T-helper 17 cell (primary cell): ENCODE data around the gene IDUA. TPM values are rescaled to one million over a fixed set of nuclear protein-coding genes. Genes with fewer than 3 reads are reported as not detected.
A peak's percentile ranks its signal among the peaks of the same experiment; 100 is the strongest.

Source experiments
- ATAC-seq: fragments of 150-1000 bp; cut with Tn5 transposase; 2 replicates; pipeline ENCODE4 v1.10.0; 2021; ENCODE audit warnings: mild to moderate bottlenecking, moderate library complexity
- DNase-seq, 3 donors: peaks; one replicate each; pipeline versions ENCODE4 v3.0.0 to v3.0.0-alpha.2; 2020 to 2021
- H3K9me3 ChIP-seq: one replicate; pipeline ENCODE4 v1.7.0; 2013; ENCODE audit warnings: low read length, mild to moderate bottlenecking; ENCODE audit not compliant: control insufficient read depth, poor library complexity, severe bottlenecking
- H3K27ac Mint-ChIP-seq: one replicate; pipeline ENCODE4 v1.8.0; 2022; ENCODE audit warnings: mild to moderate bottlenecking, moderate library complexity, mixed read lengths
- H3K27me3 Mint-ChIP-seq: one replicate; pipeline ENCODE4 v1.8.0; 2022; ENCODE audit warnings: mixed read lengths
- H3K36me3 Mint-ChIP-seq: one replicate; pipeline ENCODE4 v1.8.0; 2022; ENCODE audit warnings: low read depth, mixed read lengths
- H3K4me1 Mint-ChIP-seq: one replicate; pipeline ENCODE4 v1.8.0; 2022; ENCODE audit warnings: mild to moderate bottlenecking, mixed read lengths
- H3K4me3 Mint-ChIP-seq: one replicate; pipeline ENCODE4 v1.8.0; 2022; ENCODE audit warnings: mild to moderate bottlenecking, moderate library complexity, mixed read lengths
- total RNA-seq, 4 donors: library from RNA in 2 of 4; stranded (reverse) in 2 of 4; gene quantifications; one replicate each; pipeline ENCODE4 v1.2.3 and lab custom pipeline; 2022 to 2026

The IDUA gene
- total RNA-seq, 2 donors from 2014 or later: 56.9 to 58.6 TPM

DNA sequence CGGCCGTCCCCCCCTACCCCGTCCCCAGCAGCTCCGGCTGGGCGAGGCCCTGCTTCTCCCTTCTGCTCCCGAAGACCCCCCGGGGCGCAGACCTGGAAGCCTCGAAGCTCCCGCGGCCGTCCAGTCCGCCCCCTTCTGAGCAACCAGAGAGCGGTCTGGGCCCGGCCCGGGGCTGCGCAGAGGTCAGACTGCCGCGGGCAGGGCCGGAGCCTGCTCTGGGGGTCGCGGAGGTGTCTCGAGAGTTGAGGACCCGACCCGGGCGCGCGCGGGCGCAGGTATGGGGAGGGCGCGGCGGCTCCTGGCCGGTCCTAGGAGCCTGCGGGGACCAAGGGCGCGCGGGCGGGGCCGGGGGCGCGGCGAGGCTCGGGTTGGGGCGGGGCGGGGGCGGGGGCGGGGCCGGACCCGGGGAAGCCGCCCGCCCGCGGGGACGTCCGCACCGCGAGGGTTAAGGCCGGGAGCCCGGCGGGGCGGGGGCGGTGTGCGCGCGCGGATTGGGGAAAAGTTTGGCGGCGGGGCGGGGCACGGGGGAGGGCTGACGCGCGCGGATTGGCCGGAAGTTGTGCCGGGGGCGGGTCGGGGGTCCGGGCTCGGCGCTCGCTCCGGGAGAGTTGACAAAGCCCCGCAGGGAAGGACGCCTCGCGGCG, 24.3 kb downstream of the IDUA start, which contains the start of gene FGFRL1:
Gene FGFRL1, plus strand, starts transcription at position 605 of the 644 bp plus-strand sequence. CDS start 860 bp downstream, outside the sequence.
- DNase-seq (peak; percentile 90 to 94 (median 90)), ATAC-seq (peak; percentile 74)
- H3K9me3 ChIP-seq: no peaks in the 10 kb centered on the region
- Mint-ChIP-seq H3K4me1 (peaks cover 8% of the 10 kb centered on the region), H3K4me3 (peak within 1 kb of the TSS; percentile 96), H3K27ac (peak within 1 kb of the TSS; percentile 86), H3K27me3 (peaks cover 22% of the 10 kb centered on the region), H3K36me3 (peaks cover 2% of the 10 kb centered on the region)

DNA sequence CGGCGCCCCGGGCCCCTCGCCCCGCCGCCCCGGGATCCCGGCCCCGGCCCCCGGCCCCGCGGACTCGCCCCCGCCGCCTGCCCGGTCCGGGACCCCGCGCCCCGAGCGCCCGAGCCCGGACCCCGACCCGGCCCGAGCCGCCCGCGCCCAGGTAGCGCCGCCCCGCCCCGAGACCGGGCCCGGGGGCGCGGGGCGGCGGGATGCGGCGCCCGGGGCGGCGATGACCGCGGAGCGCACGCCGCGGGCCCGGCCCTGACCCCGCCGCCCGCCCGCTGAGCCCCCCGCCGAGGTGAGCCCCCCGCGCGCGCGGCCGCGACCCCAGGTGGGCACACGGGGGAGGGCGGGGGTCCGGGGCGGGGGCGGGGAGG, 24.8 kb downstream of the IDUA start:
- Mint-ChIP-seq H3K27me3 (peaks cover 19% of the 10 kb centered on the region), H3K4me3 (peak overlapping the region; percentile 96), H3K36me3 (no peaks in the 10 kb centered on the region), H3K4me1 (peaks cover 10% of the 10 kb centered on the region), H3K27ac (no peak overlapping the region)
- no peak for ATAC-seq
- no peak for DNase-seq
- H3K9me3 ChIP-seq: no peaks in the 10 kb centered on the region

DNA sequence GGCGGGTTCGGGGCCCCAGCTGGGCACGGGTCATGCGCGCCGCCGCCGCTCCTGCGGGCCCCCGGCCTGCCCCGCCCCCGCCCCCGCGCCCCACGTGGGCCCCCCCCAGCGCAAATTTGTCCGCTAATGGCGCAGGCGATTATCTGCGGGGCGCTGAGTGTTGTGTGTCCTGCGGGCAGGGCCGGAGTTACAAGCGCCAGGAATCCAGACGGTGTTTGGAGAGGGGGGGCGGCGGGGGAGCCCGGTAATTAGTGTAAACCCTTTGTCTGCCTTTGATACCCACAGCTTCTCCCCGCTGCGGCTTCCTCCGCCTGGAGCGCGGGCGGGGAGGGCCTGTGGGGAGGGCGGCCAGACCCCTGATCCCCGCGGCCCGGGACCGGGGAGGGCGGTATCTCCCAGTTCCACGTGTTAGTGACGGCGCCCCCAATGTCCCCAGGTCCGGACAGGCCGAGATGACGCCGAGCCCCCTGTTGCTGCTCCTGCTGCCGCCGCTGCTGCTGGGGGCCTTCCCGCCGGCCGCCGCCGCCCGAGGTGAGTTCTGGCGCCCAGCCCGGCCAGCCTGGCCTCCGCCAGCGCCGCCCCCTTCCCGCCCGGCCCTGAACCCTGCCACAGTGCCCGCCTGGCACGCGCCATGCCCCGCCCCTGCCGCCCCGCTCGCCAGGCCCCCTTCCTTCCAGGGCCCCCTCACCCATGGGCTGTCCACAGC, 25.3 kb downstream of the IDUA start:
- DNase-seq: peak in 2 of 3 donors; percentile 26 to 29
- Mint-ChIP-seq H3K4me1 (peaks cover 10% of the 10 kb centered on the region), H3K36me3 (no peaks in the 10 kb centered on the region), H3K27ac (no peak overlapping the region), H3K4me3 (peak overlapping the region; percentile 77), H3K27me3 (peaks cover 16% of the 10 kb centered on the region)
- no peaks in the 10 kb centered on the region for H3K9me3 ChIP-seq
- no peak for ATAC-seq

DNA sequence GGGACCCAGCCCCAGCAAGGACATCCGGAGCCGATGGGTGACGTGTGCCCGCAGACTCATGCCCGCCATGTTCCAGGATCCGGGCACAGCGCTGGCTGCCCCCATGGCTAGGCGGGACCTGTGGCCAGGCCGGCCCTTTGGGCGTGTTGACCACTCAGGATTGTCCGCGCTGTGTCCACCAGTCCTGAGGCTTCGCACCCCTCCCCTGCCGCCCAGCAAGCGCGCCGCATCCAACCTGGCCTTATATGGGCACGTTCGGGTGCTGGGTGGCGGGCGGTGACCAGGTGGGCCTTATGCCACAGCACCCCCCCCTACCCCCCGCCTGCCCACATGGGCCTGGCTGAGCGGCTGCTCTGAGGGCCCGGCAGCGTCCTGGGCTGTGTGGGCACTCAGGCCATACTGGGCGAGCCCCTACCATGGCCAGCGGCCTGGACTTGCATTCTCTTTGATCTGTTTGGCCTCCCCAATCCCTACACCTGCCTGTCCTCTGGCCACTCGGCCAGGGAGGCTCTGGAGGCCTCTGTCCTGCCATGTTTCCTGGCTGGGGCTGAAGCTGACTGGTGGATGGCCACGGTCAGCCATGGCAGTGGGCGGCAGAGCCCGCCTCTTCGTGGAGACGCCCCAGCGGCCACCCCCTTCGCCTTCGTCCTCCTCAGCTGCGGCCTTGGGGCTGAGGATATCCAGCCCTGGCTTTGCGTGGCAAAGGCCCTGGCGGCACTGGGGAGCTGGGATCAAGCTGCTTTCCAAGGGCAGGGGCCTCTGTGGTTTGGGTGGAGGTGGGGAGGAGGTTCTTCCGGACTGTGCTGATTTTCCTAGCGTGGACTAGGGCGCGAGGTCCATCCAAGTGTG, 26.6 kb downstream of the IDUA start:
- peak overlapping the region; percentile 33 for H3K4me3 Mint-ChIP-seq
- ATAC-seq: no peak
- no peaks in the 10 kb centered on the region for H3K36me3 Mint-ChIP-seq
- H3K27ac Mint-ChIP-seq: no peak overlapping the region
- peaks cover 5% of the 10 kb centered on the region for H3K27me3 Mint-ChIP-seq
- DNase-seq: no peak
- no peaks in the 10 kb centered on the region for H3K9me3 ChIP-seq
- peaks cover 13% of the 10 kb centered on the region for H3K4me1 Mint-ChIP-seq

DNA sequence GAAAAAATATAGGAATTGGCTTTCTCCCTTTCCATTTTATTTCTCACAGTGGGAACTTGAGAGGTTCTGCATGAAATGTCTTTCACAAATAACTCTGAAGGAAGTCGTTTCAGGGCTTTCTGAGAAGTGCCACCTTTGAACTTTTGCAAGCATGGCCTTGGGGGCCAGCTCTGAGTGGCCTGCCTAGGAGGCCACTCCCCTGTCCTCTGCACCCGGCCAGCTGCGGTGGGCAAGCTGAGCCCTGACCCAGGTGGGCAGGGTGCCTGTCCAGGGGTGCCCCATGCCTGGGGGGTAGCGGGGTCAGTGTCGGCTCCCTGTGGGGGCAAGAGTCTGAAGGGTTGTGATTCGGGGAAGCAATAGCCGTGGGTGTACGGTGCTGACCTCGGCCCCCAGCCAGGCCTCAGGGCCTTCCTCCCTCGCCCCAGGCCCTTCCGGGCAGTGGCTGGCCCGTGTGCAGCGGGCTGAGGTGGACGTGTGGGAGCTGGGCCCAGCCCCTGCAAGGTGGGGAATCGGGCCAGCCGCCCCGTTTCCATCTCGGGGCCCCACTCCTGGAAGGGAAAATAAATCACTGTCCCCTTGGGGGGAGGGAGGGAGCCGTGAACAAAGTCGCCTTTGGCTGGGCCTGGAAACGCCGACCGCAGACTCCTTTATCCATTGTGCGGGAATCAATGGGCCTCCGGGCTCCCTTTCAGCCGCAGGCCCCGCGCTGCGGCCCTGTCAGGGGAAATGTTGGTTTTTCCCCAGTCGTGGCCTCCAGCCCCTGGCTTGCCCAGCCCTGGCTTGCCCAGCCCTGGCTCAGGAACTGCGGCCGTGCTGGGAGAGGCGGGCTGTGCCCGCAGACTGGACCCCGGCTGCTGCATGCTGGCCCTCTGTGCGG, 27.7 kb downstream of the IDUA start:
- Mint-ChIP-seq H3K4me1 (peaks cover 12% of the 10 kb centered on the region), H3K4me3 (no peak overlapping the region), H3K27ac (no peak overlapping the region), H3K27me3 (no peaks in the 10 kb centered on the region), H3K36me3 (no peaks in the 10 kb centered on the region)
- DNase-seq (no peak), ATAC-seq (no peak)
- H3K9me3 ChIP-seq: no peaks in the 10 kb centered on the region

DNA sequence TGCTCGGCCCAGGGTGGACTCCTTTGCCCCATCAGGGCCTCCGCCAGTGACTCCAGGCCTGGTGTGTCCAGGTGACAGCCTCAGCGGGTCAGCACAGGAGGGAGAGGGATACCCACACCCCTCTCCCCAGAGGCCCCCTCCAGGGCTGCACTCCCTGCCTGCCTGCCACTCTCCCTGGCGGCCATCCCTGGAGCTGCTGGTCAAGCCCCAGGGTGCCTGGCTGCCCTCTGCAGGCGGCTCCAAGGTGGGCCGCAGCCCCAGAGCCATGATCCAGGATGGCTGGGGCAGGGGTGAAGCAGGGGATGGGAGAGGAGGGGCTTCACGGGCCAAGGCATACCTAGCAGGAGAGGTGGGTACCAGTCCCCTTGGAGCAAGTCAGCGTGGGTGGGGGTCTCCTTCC, 28.3 kb downstream of the IDUA start:
- no peaks in the 10 kb centered on the region for H3K36me3 Mint-ChIP-seq
- no peak overlapping the region for H3K27ac Mint-ChIP-seq
- no peak overlapping the region for H3K4me3 Mint-ChIP-seq
- H3K9me3 ChIP-seq: no peaks in the 10 kb centered on the region
- DNase-seq: no peak
- peaks cover 12% of the 10 kb centered on the region for H3K4me1 Mint-ChIP-seq
- no peak for ATAC-seq
- no peaks in the 10 kb centered on the region for H3K27me3 Mint-ChIP-seq

DNA sequence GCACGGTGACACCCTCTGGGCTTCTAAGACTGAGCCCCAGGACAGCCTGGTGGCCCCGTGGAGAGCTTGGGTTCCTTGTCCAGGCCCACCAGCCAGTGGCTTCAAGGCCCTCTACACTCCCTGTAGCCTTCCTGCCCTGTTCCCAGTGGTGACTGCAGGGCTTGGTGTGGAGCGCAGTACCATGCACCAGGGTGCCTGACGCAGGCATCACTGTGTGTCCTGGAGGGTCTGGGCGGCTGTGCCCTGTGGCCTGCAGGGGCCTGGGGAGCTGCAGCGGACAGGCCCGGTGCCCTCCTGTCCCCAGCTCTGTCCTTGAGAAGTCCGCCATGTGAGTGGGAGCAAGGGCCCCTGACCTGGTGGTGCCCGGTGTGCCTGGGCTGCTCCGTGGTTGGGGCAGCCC, 28.9 kb downstream of the IDUA start:
- no peak overlapping the region for H3K4me3 Mint-ChIP-seq
- no peaks in the 10 kb centered on the region for H3K36me3 Mint-ChIP-seq
- no peaks in the 10 kb centered on the region for H3K9me3 ChIP-seq
- H3K4me1 Mint-ChIP-seq: peaks cover 7% of the 10 kb centered on the region
- ATAC-seq: no peak
- no peak for DNase-seq
- no peaks in the 10 kb centered on the region for H3K27me3 Mint-ChIP-seq
- no peak overlapping the region for H3K27ac Mint-ChIP-seq

DNA sequence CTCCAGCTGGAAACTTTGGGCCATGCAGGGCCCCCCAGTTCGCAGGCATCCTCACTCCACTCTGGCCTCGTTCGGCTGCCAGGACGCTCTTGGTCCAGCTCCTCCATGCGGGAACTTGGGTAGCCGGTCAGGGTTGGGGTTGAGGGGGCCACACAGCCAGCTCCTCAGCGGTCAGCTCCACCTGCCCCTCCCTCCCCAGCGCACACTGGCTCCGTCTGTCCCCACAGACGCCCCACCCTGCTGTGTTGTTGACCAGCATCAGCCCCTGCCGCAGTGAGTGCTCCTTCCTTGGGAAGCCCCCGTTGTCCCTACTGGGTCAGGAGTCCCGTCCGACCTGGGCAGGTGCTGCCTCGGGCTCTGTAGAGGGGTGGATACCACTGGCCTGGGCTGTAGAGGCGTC, 30.4 kb downstream of the IDUA start:
- Mint-ChIP-seq H3K4me3 (no peak overlapping the region), H3K36me3 (no peaks in the 10 kb centered on the region), H3K27ac (no peak overlapping the region), H3K27me3 (no peaks in the 10 kb centered on the region), H3K4me1 (peaks cover 7% of the 10 kb centered on the region)
- ATAC-seq: no peak
- no peaks in the 10 kb centered on the region for H3K9me3 ChIP-seq
- no peak for DNase-seq

DNA sequence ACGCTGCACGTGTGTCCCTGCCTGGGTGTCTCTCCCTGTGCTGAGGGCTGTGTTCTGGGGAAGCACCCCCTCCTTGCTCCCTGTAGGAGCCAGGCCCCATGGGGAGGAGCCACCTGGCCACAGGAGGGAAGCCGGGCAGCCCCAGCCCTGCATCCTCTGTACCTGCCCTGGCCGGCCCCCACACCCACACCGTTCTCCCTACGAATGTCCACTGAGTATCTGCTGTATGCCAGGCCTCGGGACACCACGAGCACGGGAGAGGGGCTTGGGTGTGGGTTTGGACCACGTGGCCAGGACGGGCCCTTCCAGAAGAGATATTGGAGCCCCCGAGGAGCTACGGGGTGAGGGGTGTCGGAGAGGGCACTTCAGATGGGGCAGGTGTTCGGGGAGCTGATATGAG, 30.9 kb downstream of the IDUA start:
- no peak for ATAC-seq
- Mint-ChIP-seq H3K36me3 (no peaks in the 10 kb centered on the region), H3K27ac (no peak overlapping the region), H3K27me3 (no peaks in the 10 kb centered on the region), H3K4me3 (no peak overlapping the region), H3K4me1 (peaks cover 7% of the 10 kb centered on the region)
- DNase-seq: no peak
- H3K9me3 ChIP-seq: no peaks in the 10 kb centered on the region

DNA sequence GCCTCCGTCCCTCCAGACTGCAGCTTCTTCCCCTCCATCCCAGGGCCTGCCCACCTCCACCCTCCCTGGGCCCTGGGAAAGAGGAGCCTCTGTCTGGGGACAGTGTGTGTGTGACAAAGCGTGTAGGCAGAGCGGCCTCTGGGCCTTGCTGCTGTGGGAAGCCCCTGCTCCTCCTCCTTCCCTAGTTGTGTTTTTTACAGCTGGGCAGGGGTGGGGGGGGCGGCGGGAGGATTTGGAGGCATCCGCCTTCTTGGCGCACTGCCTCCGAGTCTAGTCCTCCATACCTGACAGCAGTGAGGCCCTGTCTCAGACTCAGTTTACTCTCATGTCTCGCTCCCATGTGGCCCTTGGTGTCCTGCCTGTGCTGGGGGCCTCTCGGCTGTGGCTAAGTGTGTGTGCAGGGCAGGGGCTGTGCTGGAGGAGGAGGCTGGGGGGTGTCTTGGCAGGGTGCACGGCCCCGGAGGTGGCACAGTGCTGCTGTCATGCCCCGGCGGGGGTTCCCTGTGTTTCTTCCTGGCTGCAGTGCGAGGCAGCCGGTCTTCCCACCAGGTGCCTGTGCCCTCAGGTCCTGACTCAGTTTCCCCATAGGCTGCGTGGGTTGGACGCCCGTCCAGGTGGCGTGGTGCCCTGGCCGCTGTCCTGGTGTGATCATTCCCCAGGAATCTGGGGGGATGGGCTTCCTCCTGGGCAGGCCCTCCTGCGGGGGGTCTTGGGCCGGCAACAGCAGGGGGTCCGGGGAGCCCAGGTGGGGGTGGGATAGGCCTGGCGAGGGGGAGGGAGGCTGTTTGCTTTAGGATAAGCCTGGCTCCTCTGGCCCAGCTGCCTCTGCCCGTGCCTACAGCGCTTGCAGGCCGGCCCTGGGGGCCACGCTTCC, 31.5 kb downstream of the IDUA start:
- H3K27ac Mint-ChIP-seq: no peak overlapping the region
- H3K4me3 Mint-ChIP-seq: no peak overlapping the region
- H3K4me1 Mint-ChIP-seq: peaks cover 7% of the 10 kb centered on the region
- DNase-seq (no peak), ATAC-seq (no peak)
- no peaks in the 10 kb centered on the region for H3K36me3 Mint-ChIP-seq
- no peaks in the 10 kb centered on the region for H3K27me3 Mint-ChIP-seq
- H3K9me3 ChIP-seq: no peaks in the 10 kb centered on the region

DNA sequence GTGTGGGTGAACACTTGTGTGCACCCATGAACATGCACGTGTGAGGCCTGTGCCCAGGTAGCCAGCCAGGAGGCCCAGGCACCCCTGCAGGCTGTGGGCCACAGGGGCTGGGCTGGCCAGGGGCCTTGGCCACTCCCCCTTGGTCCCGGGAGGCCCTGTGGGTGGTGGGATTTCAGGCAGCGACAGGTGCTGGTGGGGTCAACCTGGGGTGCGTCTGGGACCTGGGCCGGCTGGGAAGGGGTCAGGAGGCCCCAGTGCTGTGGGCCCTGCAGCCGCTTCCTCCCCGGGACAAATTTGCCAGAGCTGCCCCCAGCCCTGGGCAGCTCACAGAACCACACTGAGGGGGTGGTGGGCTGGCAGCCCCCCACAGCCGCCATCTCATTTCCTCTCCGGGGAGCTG, 32.5 kb downstream of the IDUA start:
- no peaks in the 10 kb centered on the region for H3K9me3 ChIP-seq
- Mint-ChIP-seq H3K4me3 (no peak overlapping the region), H3K27ac (no peak overlapping the region), H3K27me3 (no peaks in the 10 kb centered on the region), H3K4me1 (peaks cover 7% of the 10 kb centered on the region), H3K36me3 (no peaks in the 10 kb centered on the region)
- DNase-seq (no peak), ATAC-seq (no peak)
